K562 (cell line): ENCODE results near the gene EPO. TPM values are rescaled to one million over a fixed set of nuclear protein-coding genes. Genes with fewer than 3 reads are reported as not detected.

Source experiments
- BHLHE40 ChIP-seq: IDR thresholded peaks from 2 replicates; pipeline ENCODE4 v1.6.1; 2011; ENCODE audit warnings: low read length, improper control_type of control experiment
- BRD4 ChIP-seq: fragments of 200-600 bp; sonication (generic); IDR thresholded peaks from 2 replicates; pipeline ENCODE4 v1.6.1; 2017; ENCODE audit warnings: inconsistent platforms
- CBX1 ChIP-seq: sonication (generic); IDR thresholded peaks from 2 replicates; pipeline ENCODE4 v1.6.1; 2016; ENCODE audit warnings: antibody characterized with exemption, low read depth, mild to moderate bottlenecking
- CCNT2 ChIP-seq: IDR thresholded peaks from 2 replicates; pipeline ENCODE4 v1.6.1; 2011; ENCODE audit warnings: borderline replicate concordance, low read depth, mild to moderate bottlenecking, moderate library complexity, mixed read lengths, low read length; ENCODE audit not compliant: insufficient read length; ENCODE audit errors: extremely low read depth
- CREB1 ChIP-seq, 2 experiments: sonication (generic) in 1 of 2; formaldehyde crosslinking in 1 of 2; IDR thresholded peaks; 2 replicates each; pipeline versions ENCODE4 v1.6.1 to v1.8.0; 2012 to 2022; ENCODE audit warnings: inconsistent platforms in 1 of 2, mild to moderate bottlenecking in 1 of 2, missing genetic modification reagents in 1 of 2, moderate library complexity in 1 of 2
- E2F6 ChIP-seq, 2 experiments: IDR thresholded peaks; 2 replicates each; pipeline ENCODE4 v1.6.1; 2011; ENCODE audit warnings: borderline replicate concordance in 1 of 2, control low read depth in 1 of 2, low read depth in 1 of 2, low read length in 1 of 2, mild to moderate bottlenecking in 1 of 2, mixed read lengths in 1 of 2, moderate library complexity in 1 of 2; ENCODE audit not compliant: insufficient read depth in 1 of 2, insufficient read length in 1 of 2, poor library complexity in 1 of 2, severe bottlenecking in 1 of 2; ENCODE audit errors: extremely low read depth in 1 of 2
- FUS ChIP-seq: fragments of 200-400 bp; formaldehyde crosslinking; optimal IDR thresholded peaks from 2 replicates; pipeline ENCODE3; 2017; ENCODE audit warnings: low read depth, low read length
- HBP1 ChIP-seq: fragments of 450-650 bp; formaldehyde crosslinking; IDR thresholded peaks from 2 replicates; pipeline ENCODE4 v1.4.0; 2022; ENCODE audit warnings: missing genetic modification characterization
- MEF2D ChIP-seq: conservative IDR thresholded peaks from 2 replicates; pipeline ENCODE4 v1.6.1; 2016; ENCODE audit warnings: low read depth, missing genetic modification characterization, missing compliant biosample characterization
- MTA1 ChIP-seq: fragments of 450-650 bp; IDR thresholded peaks from 2 replicates; pipeline ENCODE4 v1.6.1; 2017; ENCODE audit warnings: borderline replicate concordance
- POLR2A ChIP-seq: fragments of 450-650 bp; conservative IDR thresholded peaks from 2 replicates; pipeline ENCODE4 v1.6.1; 2016
- PYGO2 ChIP-seq: fragments of 450-650 bp; IDR thresholded peaks from 2 replicates; pipeline ENCODE4 v1.6.1; 2016; ENCODE audit warnings: mild to moderate bottlenecking, missing genetic modification characterization, moderate library complexity, missing compliant biosample characterization
- SREBF1 ChIP-seq: fragments of 150-350 bp; IDR thresholded peaks from 2 replicates; pipeline ENCODE4 v1.6.1; 2014; ENCODE audit warnings: antibody characterized with exemption, low read depth, low read length, borderline replicate concordance
- STAT5B ChIP-seq: fragments of 250-450 bp; sonication (Bioruptor Pico); IDR thresholded peaks from 2 replicates; pipeline ENCODE4 v1.8.0; 2021; ENCODE audit warnings: mild to moderate bottlenecking, inconsistent platforms
- SUPT5H ChIP-seq: fragments of 450-650 bp; IDR thresholded peaks from 2 replicates; pipeline ENCODE4 v1.6.1; 2016
- TEAD1 ChIP-seq, 2 experiments: fragments of 450-650 bp in 1 of 2; sonication (generic) in 1 of 2; formaldehyde crosslinking; IDR thresholded peaks; 2 replicates each; pipeline versions ENCODE4 v1.4.0 to v1.8.0; 2020 to 2022; ENCODE audit warnings: mild to moderate bottlenecking in 2 of 2, missing genetic modification reagents in 1 of 2
- TEAD2 ChIP-seq: fragments of 450-650 bp; IDR thresholded peaks from 2 replicates; pipeline ENCODE4 v1.6.1; 2016; ENCODE audit warnings: missing genetic modification characterization, control low read depth, missing compliant biosample characterization
- TFAM ChIP-seq: fragments of 250-450 bp; sonication (Bioruptor Pico); conservative IDR thresholded peaks from 2 replicates; pipeline ENCODE4 v1.5.0; 2021; ENCODE audit warnings: mild to moderate bottlenecking, moderate library complexity
- TOE1 ChIP-seq, 2 experiments: fragments of 450-650 bp in 1 of 2; sonication (generic) in 1 of 2; formaldehyde crosslinking in 1 of 2; IDR thresholded peaks; 2 replicates each; pipeline versions ENCODE4 v1.7.1 to v1.8.0; 2016 to 2022; ENCODE audit warnings: borderline replicate concordance in 2 of 2, mild to moderate bottlenecking in 2 of 2, antibody characterized with exemption in 1 of 2, inconsistent platforms in 1 of 2, low read depth in 1 of 2, missing genetic modification reagents in 1 of 2, moderate library complexity in 1 of 2
- ZNF146 ChIP-seq: IDR thresholded peaks from one replicate; pipeline ENCODE4 v1.6.1; 2018; ENCODE audit warnings: missing compliant biosample characterization; ENCODE audit not compliant: unreplicated experiment
- ZNF232 ChIP-seq: sonication (generic); formaldehyde crosslinking; IDR thresholded peaks from 2 replicates; pipeline ENCODE4 v1.8.0; 2022; ENCODE audit warnings: mild to moderate bottlenecking, missing genetic modification reagents
- ZNF324 ChIP-seq: fragments of 250-450 bp; sonication (Bioruptor Pico); IDR thresholded peaks from 2 replicates; pipeline ENCODE4 v1.4.0; 2020; ENCODE audit warnings: mild to moderate bottlenecking
- ZNF347 ChIP-seq: fragments of 450-650 bp; formaldehyde crosslinking; IDR thresholded peaks from 2 replicates; pipeline ENCODE4 v1.4.0; 2020; ENCODE audit warnings: low read depth, mild to moderate bottlenecking, moderate library complexity
- polyA plus RNA-seq, 8 experiments: library from polyadenylated mRNA; depleted of rRNA in 4 of 8; stranded (reverse) in 5 of 8; unstranded in 3 of 8; fragments of >200 nt; fragmentation: Nextera tagmentation in 2 of 8; fragmentation: Illumina TruSeq in 1 of 8; extraction: Ambion mirVana in 2 of 8; extraction: Trizol in 1 of 8; gene quantifications; 2 replicates each; pipeline versions ENCODE4 v1.2.1 to v1.2.3, GENCODE V29; 2011 to 2014; ENCODE audit warnings: inconsistent platforms in 1 of 8, missing spikeins in 1 of 8
- total RNA-seq, 7 experiments: library from RNA; depleted of rRNA in 6 of 7; stranded (reverse); fragments of >200 nt in 6 of 7; fragmentation: Illumina TruSeq in 2 of 7; extraction: Trizol in 2 of 7; gene quantifications; 2 replicates each; pipeline versions ENCODE4 v1.2.1 to v1.2.3, GENCODE V29; 2011 to 2021; ENCODE audit warnings: low replicate concordance in 1 of 7
- TF ChIP-seq, protein P1 (sequence below): sonication (generic); IDR thresholded peaks from 2 replicates; pipeline ENCODE4 v1.6.1; 2016
- TF ChIP-seq, protein P2 (sequence below): fragments of 450-650 bp; conservative IDR thresholded peaks from 2 replicates; pipeline ENCODE4 v1.6.1; 2016; ENCODE audit warnings: missing genetic modification characterization, low read depth, mild to moderate bottlenecking, missing compliant biosample characterization, moderate library complexity

Gene EPO
- total and polyA plus RNA-seq, 9 of the 15 experiments (the other 6 are each of a cell fraction or from before 2014, with no cell fraction given), result 0.06 to 0.41 (median 0.07) TPM; not detected in 6

GRCh38 chr7:100745184-100745583 lies 24.9 kb downstream of the EPO start (continued):
- TF ChIP-seq FUS (no peak), ZNF232 (CRISPR knock-in tag) (no peak), MTA1 (0 out of 2 replicates have a peak, but pooled peaks have one; percentile 60), PYGO2 (tag) (no peak), HBP1 (CRISPR knock-in tag) (no peak), SREBF1 (no peak), ZNF347 (CRISPR knock-in tag) (no peak), CBX1 (no peak), E2F6 (IDR thresholded peaks at IDR 0.05; ENCODE audit: borderline replicate concordance in 1 of 2, extremely low read depth in 1 of 2, insufficient read depth in 1 of 2, insufficient read length in 1 of 2, low read depth in 1 of 2, low read length in 1 of 2, poor library complexity in 1 of 2, severe bottlenecking in 1 of 2) (peak in 1 of 2 experiments; percentile 38), BRD4 (no peak), MEF2D (tag) (no peak), TOE1 (IDR thresholded peaks at IDR 0.05; ENCODE audit: borderline replicate concordance) (no peak), TOE1 (CRISPR knock-in tag; IDR thresholded peaks at IDR 0.05; ENCODE audit: borderline replicate concordance, low read depth) (no peak), TFAM (CRISPR knock-in tag) (no peak), CREB1 (IDR thresholded peaks at IDR 0.05) (0 out of 2 replicates have a peak, but pooled peaks have one; percentile 25), CREB1 (CRISPR knock-in tag; IDR thresholded peaks at IDR 0.05) (no peak), CCNT2 (no peak), STAT5B (CRISPR knock-in tag) (no peak), TEAD1 (CRISPR knock-in tag; IDR thresholded peaks at IDR 0.05) (no peak), SUPT5H (peak; percentile 48; the same call in 1 of the 2 replicates), ZNF146 (CRISPR knock-in tag) (no peak), ZNF324 (CRISPR knock-in tag) (no peak), POLR2A (peak; percentile 50; the same call in 1 of the 2 replicates), BHLHE40 (0 out of 2 replicates have a peak, but pooled peaks have one; percentile 24), TEAD2 (no peak)
- TF ChIP-seq, protein P1, sequence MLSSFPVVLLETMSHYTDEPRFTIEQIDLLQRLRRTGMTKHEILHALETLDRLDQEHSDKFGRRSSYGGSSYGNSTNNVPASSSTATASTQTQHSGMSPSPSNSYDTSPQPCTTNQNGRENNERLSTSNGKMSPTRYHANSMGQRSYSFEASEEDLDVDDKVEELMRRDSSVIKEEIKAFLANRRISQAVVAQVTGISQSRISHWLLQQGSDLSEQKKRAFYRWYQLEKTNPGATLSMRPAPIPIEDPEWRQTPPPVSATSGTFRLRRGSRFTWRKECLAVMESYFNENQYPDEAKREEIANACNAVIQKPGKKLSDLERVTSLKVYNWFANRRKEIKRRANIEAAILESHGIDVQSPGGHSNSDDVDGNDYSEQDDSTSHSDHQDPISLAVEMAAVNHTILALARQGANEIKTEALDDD, result no peak
- TF ChIP-seq, protein P2, sequence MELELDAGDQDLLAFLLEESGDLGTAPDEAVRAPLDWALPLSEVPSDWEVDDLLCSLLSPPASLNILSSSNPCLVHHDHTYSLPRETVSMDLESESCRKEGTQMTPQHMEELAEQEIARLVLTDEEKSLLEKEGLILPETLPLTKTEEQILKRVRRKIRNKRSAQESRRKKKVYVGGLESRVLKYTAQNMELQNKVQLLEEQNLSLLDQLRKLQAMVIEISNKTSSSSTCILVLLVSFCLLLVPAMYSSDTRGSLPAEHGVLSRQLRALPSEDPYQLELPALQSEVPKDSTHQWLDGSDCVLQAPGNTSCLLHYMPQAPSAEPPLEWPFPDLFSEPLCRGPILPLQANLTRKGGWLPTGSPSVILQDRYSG (tag), result no peak
